GM12874 (cell line): Measurements from ENCODE around the gene GIPC1.

Experiments
- TF ChIP-seq, protein P1 (sequence below): IDR thresholded peaks from 2 replicates; pipeline ENCODE4 v1.5.1; 2011; ENCODE audit warnings: low read depth, mild to moderate bottlenecking, control low read depth, low read length, moderate library complexity; ENCODE audit not compliant: insufficient read depth

GIPC1 gene

DNA sequence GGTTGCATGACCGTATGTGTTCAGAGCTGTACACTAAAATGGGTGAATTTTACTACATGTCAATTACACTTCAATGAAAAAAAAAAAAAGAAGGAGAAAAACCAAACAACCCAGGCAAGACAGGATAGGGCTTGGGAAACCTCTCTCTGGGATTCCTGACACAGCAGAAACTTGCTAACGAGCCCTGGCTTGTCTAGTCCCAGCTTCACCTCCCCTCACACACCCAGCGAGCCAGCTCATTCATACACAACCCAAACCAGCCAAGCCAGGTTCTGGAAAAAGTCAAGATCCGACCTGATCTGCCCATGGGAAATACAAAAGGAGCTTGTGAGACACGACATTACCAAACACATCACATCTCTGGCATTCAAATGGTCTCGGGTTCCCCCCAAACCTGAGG lies 29.8 kb upstream of the GIPC1 start:
- TF ChIP-seq, protein P1, sequence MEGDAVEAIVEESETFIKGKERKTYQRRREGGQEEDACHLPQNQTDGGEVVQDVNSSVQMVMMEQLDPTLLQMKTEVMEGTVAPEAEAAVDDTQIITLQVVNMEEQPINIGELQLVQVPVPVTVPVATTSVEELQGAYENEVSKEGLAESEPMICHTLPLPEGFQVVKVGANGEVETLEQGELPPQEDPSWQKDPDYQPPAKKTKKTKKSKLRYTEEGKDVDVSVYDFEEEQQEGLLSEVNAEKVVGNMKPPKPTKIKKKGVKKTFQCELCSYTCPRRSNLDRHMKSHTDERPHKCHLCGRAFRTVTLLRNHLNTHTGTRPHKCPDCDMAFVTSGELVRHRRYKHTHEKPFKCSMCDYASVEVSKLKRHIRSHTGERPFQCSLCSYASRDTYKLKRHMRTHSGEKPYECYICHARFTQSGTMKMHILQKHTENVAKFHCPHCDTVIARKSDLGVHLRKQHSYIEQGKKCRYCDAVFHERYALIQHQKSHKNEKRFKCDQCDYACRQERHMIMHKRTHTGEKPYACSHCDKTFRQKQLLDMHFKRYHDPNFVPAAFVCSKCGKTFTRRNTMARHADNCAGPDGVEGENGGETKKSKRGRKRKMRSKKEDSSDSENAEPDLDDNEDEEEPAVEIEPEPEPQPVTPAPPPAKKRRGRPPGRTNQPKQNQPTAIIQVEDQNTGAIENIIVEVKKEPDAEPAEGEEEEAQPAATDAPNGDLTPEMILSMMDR, result no peak

GRCh38 chr19:14520543-14520942 lies 24.6 kb upstream of the GIPC1 start:
- TF ChIP-seq, protein P1, result no peak

- TF ChIP-seq, protein P1, result no peak
Measured at GRCh38 chr19:14519860-14520407, 24.0 kb upstream of the GIPC1 start.

DNA sequence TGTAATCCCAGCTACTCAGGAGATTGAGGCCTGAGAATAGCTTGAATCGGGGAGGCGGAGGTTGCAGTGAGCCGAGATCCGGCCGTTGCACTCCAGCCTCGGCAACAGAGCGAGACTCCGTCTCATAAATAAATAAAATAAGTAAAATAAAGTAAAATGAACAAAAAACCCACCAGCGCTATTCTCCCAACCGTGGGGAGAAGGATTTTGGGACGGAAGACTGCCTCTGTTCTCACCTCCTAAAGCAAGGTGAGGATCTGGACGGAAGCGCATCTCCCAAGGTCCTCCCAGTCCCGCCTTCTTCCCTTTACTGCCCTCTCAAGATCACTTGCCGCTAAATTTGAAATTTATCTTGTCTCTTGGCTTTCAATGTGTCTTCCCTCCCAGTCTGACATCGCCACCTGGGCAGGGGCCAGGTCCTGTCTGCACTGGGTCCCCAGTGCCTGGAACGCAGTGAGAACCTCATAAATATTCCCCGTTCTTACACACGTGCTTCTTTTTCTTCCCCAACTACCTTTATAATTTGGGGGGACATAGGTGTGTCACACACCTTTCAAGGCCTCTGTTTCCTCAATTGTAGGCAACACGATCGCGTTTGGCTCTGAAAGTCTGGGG lies 23.4 kb upstream of the GIPC1 start:
- TF ChIP-seq, protein P1, result no peak

DNA sequence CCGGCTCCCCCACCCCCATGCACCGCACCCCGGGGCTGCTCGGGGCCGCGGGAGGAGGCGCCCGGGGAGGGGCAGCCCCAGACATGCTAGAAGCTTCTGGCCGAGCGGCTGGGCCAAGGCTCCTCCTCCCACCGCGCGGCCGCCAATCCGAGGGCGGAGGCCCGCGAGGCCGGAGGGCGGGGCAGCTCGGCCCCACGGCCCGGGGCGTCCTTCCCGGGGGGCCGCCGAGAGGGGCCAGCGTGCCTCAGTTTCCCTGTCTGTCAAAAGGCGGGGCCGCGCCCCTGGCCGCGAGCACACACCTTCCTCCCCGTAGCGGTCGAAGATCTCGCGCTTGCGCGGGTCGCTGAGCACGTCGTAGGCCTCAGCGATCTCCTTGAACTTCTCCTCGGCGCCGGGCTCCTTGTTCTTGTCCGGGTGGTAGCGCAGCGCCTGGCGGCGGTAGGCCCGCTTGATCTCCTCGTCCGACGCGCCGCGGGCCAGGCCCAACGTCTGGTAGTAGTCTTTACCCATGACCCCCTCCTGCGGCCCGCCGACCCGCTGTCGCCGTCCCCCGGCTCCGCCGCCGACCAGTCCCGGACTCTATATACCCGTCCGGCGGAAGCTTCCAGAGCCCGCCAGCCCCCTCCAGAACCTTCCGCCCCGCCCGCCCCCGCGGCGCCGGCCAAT lies 22.0 kb upstream of the GIPC1 start, which contains the start of gene DNAJB1:
DNAJB1 (minus strand) TSS at position 558 of the 666 bp plus-strand sequence; CDS start at position 510, 48 bp downstream.
- TF ChIP-seq, protein P1, result no peak

- TF ChIP-seq, protein P1, result no peak
Measured at GRCh38 chr19:14517446-14517839, 21.5 kb upstream of the GIPC1 start.

DNA sequence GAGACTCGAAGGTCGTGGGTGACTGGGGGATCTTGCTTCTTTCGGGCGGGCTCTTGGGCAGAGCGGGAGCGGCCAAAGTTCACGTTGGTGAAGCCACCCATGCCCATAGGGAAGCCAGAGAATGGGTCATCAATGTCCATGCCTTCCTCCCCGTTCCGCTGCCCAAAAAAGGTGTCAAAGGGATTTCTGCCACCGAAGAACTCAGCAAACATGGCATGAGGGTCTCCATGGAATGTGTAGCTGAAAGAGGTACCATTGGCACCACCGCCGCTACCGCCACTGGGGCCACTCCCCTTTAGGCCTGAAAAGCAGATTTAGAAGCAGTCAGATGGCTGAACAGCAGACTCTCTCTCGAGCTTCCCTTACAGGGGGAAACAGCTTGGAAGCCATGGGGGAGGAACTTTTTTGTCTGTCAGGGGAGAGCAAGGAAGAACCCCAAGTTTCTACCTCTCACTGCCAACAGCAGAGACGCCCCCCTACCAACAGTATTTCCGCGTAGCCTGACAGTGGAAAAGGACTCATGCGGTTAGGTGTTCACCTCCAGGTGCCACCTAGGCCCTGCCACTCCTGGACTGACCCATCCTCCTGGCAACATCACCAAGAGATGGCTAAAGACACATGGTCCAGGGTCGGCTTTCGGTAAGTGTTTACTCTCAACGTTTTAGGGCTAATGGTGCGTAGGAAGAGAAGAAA lies 21.0 kb upstream of the GIPC1 start:
- TF ChIP-seq, protein P1, result no peak
